HG02938 (cell line): ENCODE results near the gene SLC23A2.
"Not testable (repeated sequence)": the region's sequence is repeated elsewhere in the genome, so short reads cannot be mapped to it uniquely, and the experiment has no call there.

Source experiments
- ATAC-seq: cut with Tn5 transposase; IDR thresholded peaks from one replicate; pipeline ENCODE4 v1.9.1; 2021; ENCODE audit warnings: mild to moderate bottlenecking, moderate library complexity; ENCODE audit not compliant: unreplicated experiment

The SLC23A2 gene

GRCh38 chr20:4854561-4854901, 146.8 kb downstream of the SLC23A2 start:
- ATAC-seq: no peak

- ATAC-seq: no peak
Observed at GRCh38 chr20:4853757-4854560, 147.4 kb downstream of the SLC23A2 start.

GRCh38 chr20:4853004-4853403, 148.3 kb downstream of the SLC23A2 start:
- no peak for ATAC-seq

- no peak for ATAC-seq
Observed at GRCh38 chr20:4850960-4851359, 150.3 kb downstream of the SLC23A2 start.

GRCh38 chr20:4848829-4849228, 152.5 kb downstream of the SLC23A2 start:
- ATAC-seq: not testable (repeated sequence)

GRCh38 chr20:4848041-4848440, 153.3 kb downstream of the SLC23A2 start:
- ATAC-seq: no peak

- no peak for ATAC-seq
Observed at GRCh38 chr20:4846821-4847220, 154.5 kb downstream of the SLC23A2 start.

- ATAC-seq: no peak
Observed at GRCh38 chr20:4844751-4845465, 156.4 kb downstream of the SLC23A2 start.

- no peak for ATAC-seq
Observed at GRCh38 chr20:4844325-4844724, 157.0 kb downstream of the SLC23A2 start.

- no peak for ATAC-seq
Observed at GRCh38 chr20:4840801-4841200, 160.5 kb downstream of the SLC23A2 start.

GRCh38 chr20:4838526-4838925, 162.8 kb downstream of the SLC23A2 start:
- ATAC-seq: no peak

- ATAC-seq: no peak
Observed at GRCh38 chr20:4837760-4838159, 163.6 kb downstream of the SLC23A2 start.

- no peak for ATAC-seq
Observed at GRCh38 chr20:4836935-4837334, 164.4 kb downstream of the SLC23A2 start.

- no peak for ATAC-seq
Observed at GRCh38 chr20:4836473-4836872, 164.8 kb downstream of the SLC23A2 start.

- ATAC-seq: no peak
Observed at GRCh38 chr20:4835244-4836177, 165.8 kb downstream of the SLC23A2 start.

- ATAC-seq: no peak
Observed at GRCh38 chr20:4833074-4833728, 168.1 kb downstream of the SLC23A2 start.

GRCh38 chr20:4832469-4832868, 168.8 kb downstream of the SLC23A2 start:
- ATAC-seq: no peak

GRCh38 chr20:4830696-4831095, 170.6 kb downstream of the SLC23A2 start:
- no peak for ATAC-seq

GRCh38 chr20:4830259-4830658, 171.1 kb downstream of the SLC23A2 start:
- ATAC-seq: no peak

GRCh38 chr20:4829514-4830215, 171.6 kb downstream of the SLC23A2 start:
- ATAC-seq: no peak
